ENCODE results near the gene SUMO3. TPM values are rescaled to one million over a fixed set of nuclear protein-coding genes. Genes with fewer than 3 reads are reported as not detected.

Gene SUMO3
- total and polyA plus RNA-seq, 2 of the 8 experiments (the other 6 are each of a cell fraction or from before 2014, with no cell fraction given) = 96.8 to 101 TPM

DNA sequence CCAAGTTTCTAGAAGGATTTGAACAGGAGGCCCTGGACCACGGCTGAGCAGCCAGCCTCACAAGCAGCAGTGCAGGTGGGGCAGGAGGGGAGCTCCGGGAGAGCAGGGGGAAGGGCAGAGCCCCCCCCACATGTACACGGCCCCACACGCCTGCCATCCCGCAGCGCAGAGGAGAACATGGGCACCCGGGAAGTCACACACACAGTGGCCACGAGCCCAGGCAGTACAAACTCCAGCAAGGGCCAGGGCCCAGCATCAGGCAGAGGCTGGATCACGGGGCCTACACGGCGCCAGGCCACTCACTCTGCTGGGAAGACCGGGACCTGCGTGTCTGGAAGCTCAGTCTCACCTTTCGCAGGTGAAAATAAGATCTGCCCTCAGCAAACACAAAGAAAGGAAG lies 5.2 kb downstream of the SUMO3 start:
- FAIRE-seq = no peak
- TF ChIP-seq SP4 (IDR thresholded peaks at IDR 0.05; ENCODE audit: low read length) (no peak), CBX5 (IDR thresholded peaks at IDR 0.05; ENCODE audit: low read depth, low read length) (no peak), FOSL1 (IDR thresholded peaks at IDR 0.05; ENCODE audit: insufficient read depth, low read depth, low read length) (no peak), TAF7 (optimal IDR thresholded peaks at IDR 0.05; ENCODE audit: borderline replicate concordance, low read depth, low read length) (no peak)

More for the DNA sequence above, 5.2 kb downstream of the SUMO3 start:
- H3K79me1 ChIP-seq (ENCODE audit: low read depth, low read length) = peaks cover 20% of the 10 kb centered on the region
- H4K91ac ChIP-seq (replicated peaks; ENCODE audit: insufficient read length, low read length) = no peak overlapping the region
- no peak overlapping the region for H2BK20ac ChIP-seq (ENCODE audit: low read length)
- peaks cover 11 to 30% of the 10 kb centered on the region in 2 experiments for H4K20me1 ChIP-seq (replicated peaks in 1 of 2; ENCODE audit: control insufficient read depth in 1 of 2, insufficient read depth in 2 of 2, low read length in 2 of 2)
- H3K27me3 ChIP-seq (replicated peaks in 1 of 4; ENCODE audit: control insufficient read depth in 3 of 4, extremely low read depth in 1 of 4, insufficient read depth in 3 of 4, low read length in 3 of 4) = no peaks in the 10 kb centered on the region
- H3K27ac ChIP-seq (ENCODE audit: low read depth, low read length) = no peak overlapping the region
- POLR2A ChIA-PET (ENCODE audit: partially characterized antibody) = interaction anchor here (4.4 kb wide), 1 partner anchor 10 kb away, joined by 72 read pairs; the partner anchor contains the start of gene UBE2G2
- H3K14ac ChIP-seq (ENCODE audit: insufficient read length) = no peak overlapping the region
- no peak overlapping the region for H2BK120ac ChIP-seq (replicated peaks; ENCODE audit: low read depth, low read length)
- H3K18ac ChIP-seq (ENCODE audit: extremely low read depth, low read length) = no peak overlapping the region
- WGBS, 2 experiments (ENCODE audit: extremely low coverage in 1 of 2, insufficient coverage in 1 of 2, insufficient read length in 1 of 2, insufficient replicate concordance in 2 of 2, low coverage in 1 of 2, low lambda C conversion rate in 2 of 2, missing lambda C conversion rate in 1 of 2) = 87% methylated on average over 7 of the region's 14 CpGs; no CpG with 5 or more reads in 1 of the 2 experiments
- H2BK5ac ChIP-seq (ENCODE audit: low read depth, low read length) = no peak overlapping the region
- H4K8ac ChIP-seq (ENCODE audit: extremely low read depth, insufficient read depth, low read length) = no peak overlapping the region; the same call in 1 of the 2 replicates
- no peak overlapping the region for H4K5ac ChIP-seq (ENCODE audit: insufficient read length, low read depth, low read length)
- H3K4me2 ChIP-seq (ENCODE audit: insufficient read depth in 1 of 2, low read depth in 2 of 2, low read length in 2 of 2) = no peak overlapping the region
- no peak overlapping the region for H3K9ac ChIP-seq (replicated peaks in 1 of 4; ENCODE audit: extremely low read depth in 1 of 4, low read depth in 3 of 4, low read length in 3 of 4)
- H2BK12ac ChIP-seq (ENCODE audit: low read depth, low read length) = no peak overlapping the region
- H3K4ac ChIP-seq (replicated peaks; ENCODE audit: insufficient read length, low read depth, low read length) = no peak overlapping the region
- no peak overlapping the region for H3K23ac ChIP-seq (ENCODE audit: insufficient read length)
- DNase-seq (ENCODE audit: low read depth in 1 of 2, low spot score in 2 of 2) = no peak
- CTCF ChIA-PET (ENCODE audit: partially characterized antibody) = interaction anchor here (0.7 to 1.3 kb wide), 8 partner anchors 9 to 114 kb away, joined by 3 to 6 read pairs (median 3); no protein-coding TSS in a partner anchor
- H2AK5ac ChIP-seq (ENCODE audit: low read depth, low read length) = no peak overlapping the region
- H3K4me3 ChIP-seq (ENCODE audit: extremely low read depth in 1 of 4, insufficient read depth in 2 of 4, low read depth in 3 of 4, low read length in 4 of 4) = no peak overlapping the region
- H3K4me1 ChIP-seq (replicated peaks in 1 of 4; ENCODE audit: control insufficient read depth in 3 of 4, insufficient read depth in 4 of 4, low read length in 3 of 4) = peaks cover 0 to 15% (median 5%) of the 10 kb centered on the region in 4 experiments; a peak in 4 of 7 replicates
- H3K79me2 ChIP-seq (ENCODE audit: control insufficient read depth in 1 of 2, insufficient read depth in 2 of 2, low read length in 2 of 2) = peaks cover 10 to 63% of the 10 kb centered on the region in 2 experiments
- H2BK15ac ChIP-seq (ENCODE audit: low read length) = no peak overlapping the region
- H3K23me2 ChIP-seq (ENCODE audit: low read depth, low read length) = peaks cover 9% of the 10 kb centered on the region; the same call in 1 of the 2 replicates
- H3K9me3 ChIP-seq (ENCODE audit: insufficient read depth in 2 of 2, low read depth in 1 of 2, low read length in 1 of 2) = no peaks in the 10 kb centered on the region
- H2AFZ ChIP-seq (ENCODE audit: low read length) = no peak overlapping the region
- H3K56ac ChIP-seq (replicated peaks; ENCODE audit: insufficient read length, low read depth, low read length) = no peak overlapping the region
- peaks cover 0 to 6% (median 4%) of the 10 kb centered on the region in 4 experiments; a peak in 6 of 8 replicates for H3K36me3 ChIP-seq (ENCODE audit: control insufficient read depth in 2 of 4, insufficient read depth in 4 of 4, low read length in 3 of 4)
